Testis (tissue), 2 donors: Measurements from ENCODE around the gene ASPHD1.

Experiments
- POLR2A ChIP-seq: fragments of 450-650 bp; IDR thresholded peaks from one replicate; pipeline ENCODE4 v1.6.1; 2017; ENCODE audit warnings: antibody characterized with exemption, mild to moderate bottlenecking, moderate library complexity
- TF ChIP-seq, protein P1 (sequence below), 3 experiments: fragments of 450-650 bp in 2 of 3; fragments of 200-600 bp in 1 of 3; sonication (generic) in 1 of 3; IDR thresholded peaks; one replicate each; pipeline ENCODE4 v1.5.1; 2016 to 2019; ENCODE audit warnings: antibody characterized with exemption in 3 of 3, mild to moderate bottlenecking in 2 of 3, moderate library complexity in 1 of 3

DNA sequence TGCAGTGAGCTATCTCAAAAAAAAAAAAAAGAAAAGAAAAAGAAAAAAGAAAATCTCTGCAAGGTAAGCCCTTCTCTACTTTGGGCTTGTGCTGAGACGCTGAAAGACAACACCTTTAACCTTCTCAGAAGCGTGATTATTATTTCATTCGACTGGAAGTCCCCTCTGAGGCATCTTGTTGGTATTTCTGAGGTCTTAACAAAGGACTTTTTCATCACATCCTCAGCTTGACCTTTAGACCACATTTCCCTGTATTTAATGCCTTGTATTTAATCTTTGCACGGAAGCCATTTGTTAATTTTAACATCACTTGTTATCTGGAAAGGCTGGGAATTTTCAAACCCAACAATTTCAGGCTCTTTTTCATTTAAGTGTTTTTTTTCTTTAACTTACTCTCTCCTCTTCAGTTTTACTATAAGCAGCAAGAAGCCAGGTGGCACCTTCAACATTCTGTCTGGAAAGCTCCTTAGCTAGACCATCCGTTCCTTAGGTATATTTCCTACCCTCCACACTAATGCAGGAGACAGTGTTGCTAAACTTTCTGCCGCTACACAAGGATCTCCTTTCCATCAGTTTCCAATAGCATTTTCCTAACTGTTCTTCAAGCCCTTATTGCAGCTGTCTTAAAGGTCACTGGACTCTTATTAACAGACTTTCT lies 15.4 kb downstream of the ASPHD1 start:
- TF ChIP-seq, protein P1, sequence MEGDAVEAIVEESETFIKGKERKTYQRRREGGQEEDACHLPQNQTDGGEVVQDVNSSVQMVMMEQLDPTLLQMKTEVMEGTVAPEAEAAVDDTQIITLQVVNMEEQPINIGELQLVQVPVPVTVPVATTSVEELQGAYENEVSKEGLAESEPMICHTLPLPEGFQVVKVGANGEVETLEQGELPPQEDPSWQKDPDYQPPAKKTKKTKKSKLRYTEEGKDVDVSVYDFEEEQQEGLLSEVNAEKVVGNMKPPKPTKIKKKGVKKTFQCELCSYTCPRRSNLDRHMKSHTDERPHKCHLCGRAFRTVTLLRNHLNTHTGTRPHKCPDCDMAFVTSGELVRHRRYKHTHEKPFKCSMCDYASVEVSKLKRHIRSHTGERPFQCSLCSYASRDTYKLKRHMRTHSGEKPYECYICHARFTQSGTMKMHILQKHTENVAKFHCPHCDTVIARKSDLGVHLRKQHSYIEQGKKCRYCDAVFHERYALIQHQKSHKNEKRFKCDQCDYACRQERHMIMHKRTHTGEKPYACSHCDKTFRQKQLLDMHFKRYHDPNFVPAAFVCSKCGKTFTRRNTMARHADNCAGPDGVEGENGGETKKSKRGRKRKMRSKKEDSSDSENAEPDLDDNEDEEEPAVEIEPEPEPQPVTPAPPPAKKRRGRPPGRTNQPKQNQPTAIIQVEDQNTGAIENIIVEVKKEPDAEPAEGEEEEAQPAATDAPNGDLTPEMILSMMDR (IDR thresholded peaks at IDR 0.05) = no peak
- no peak for TF ChIP-seq POLR2A
